ENCODE measurements around the gene NIT1. TPM values are rescaled to one million over a fixed set of nuclear protein-coding genes. Genes with fewer than 3 reads are reported as not detected.

Gene NIT1
- total RNA-seq, 1 experiment from 2014 or later: 39.6 TPM

DNA sequence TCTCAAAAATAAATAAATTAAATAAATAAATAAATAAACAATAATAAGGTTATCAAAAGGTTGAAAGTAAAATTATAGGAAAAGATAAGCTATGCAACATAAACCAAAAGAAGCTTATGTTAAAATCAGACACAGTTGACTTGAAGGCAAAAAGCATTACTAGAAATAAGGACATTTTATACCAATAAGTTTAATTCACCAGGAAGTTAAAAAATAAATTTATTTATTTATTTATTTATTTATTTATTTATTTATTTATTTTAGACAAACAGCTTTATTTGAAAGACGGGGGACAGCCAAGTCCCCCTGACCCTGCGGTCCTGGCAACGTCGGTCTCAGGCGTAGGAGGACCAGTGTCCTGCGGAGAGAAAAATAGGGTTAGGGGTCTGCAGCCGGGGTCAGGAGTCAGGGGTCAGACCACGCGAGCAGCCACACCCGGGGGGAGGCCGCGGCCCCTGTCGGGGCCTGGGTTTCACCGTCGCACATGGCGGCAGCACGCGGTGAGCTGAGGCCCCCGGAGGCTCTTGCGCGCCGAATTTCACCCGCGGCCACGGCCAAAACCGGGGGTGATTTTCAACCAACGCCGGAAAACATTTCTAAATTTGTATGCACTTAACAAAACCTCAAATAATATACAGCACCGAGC lies 23.0 kb downstream of the NIT1 start:
- no peak overlapping the region for H4K5ac ChIP-seq (ENCODE audit: insufficient read length, low read depth, low read length)
- no peak overlapping the region for H3K18ac ChIP-seq (ENCODE audit: insufficient read length, low read depth, low read length)
- H3K23me2 ChIP-seq (ENCODE audit: insufficient read length, low read depth, low read length, poor library complexity, severe bottlenecking): no peaks in the 10 kb centered on the region
- Mint-ChIP-seq H3K27ac (no peak overlapping the region), H3K4me3 (no peak overlapping the region), H3K27me3 (ENCODE audit: low read depth) (no peaks in the 10 kb centered on the region), H3K9me3 (no peaks in the 10 kb centered on the region), H3K36me3 (ENCODE audit: insufficient read depth in 1 of 3, low read depth in 3 of 3) (no peaks in the 10 kb centered on the region), H3K4me1 (no peaks in the 10 kb centered on the region)
- TF ChIP-seq, protein P1, sequence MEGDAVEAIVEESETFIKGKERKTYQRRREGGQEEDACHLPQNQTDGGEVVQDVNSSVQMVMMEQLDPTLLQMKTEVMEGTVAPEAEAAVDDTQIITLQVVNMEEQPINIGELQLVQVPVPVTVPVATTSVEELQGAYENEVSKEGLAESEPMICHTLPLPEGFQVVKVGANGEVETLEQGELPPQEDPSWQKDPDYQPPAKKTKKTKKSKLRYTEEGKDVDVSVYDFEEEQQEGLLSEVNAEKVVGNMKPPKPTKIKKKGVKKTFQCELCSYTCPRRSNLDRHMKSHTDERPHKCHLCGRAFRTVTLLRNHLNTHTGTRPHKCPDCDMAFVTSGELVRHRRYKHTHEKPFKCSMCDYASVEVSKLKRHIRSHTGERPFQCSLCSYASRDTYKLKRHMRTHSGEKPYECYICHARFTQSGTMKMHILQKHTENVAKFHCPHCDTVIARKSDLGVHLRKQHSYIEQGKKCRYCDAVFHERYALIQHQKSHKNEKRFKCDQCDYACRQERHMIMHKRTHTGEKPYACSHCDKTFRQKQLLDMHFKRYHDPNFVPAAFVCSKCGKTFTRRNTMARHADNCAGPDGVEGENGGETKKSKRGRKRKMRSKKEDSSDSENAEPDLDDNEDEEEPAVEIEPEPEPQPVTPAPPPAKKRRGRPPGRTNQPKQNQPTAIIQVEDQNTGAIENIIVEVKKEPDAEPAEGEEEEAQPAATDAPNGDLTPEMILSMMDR (conservative IDR thresholded peaks at IDR 0.05): no peak
- H3K9ac ChIP-seq (ENCODE audit: extremely low read depth, insufficient read length, low read length): no peak overlapping the region
- H3K27me3 ChIP-seq (ENCODE audit: insufficient read depth, low read length): no peaks in the 10 kb centered on the region
- H4K20me1 ChIP-seq (ENCODE audit: control insufficient read depth, insufficient read depth, insufficient read length): no peaks in the 10 kb centered on the region
- H2BK12ac ChIP-seq (ENCODE audit: insufficient read length, low read depth, low read length): no peak overlapping the region
- H2AFZ ChIP-seq (ENCODE audit: low read length): no peak overlapping the region
- H2AK5ac ChIP-seq (ENCODE audit: insufficient read length, low read length): no peak overlapping the region
- no peak for DNase-seq
- no peak overlapping the region for H3K4ac ChIP-seq (ENCODE audit: low read depth, low read length)
- H3K56ac ChIP-seq (ENCODE audit: insufficient read length, low read depth, low read length): no peak overlapping the region
- no peaks in the 10 kb centered on the region for H3K79me2 ChIP-seq (ENCODE audit: insufficient read depth, low read length)
- H4K91ac ChIP-seq (ENCODE audit: insufficient read length, low read depth, low read length): no peak overlapping the region
- H3K9me3 ChIP-seq (ENCODE audit: control insufficient read depth, low read depth, low read length): no peaks in the 10 kb centered on the region
- H3K4me1 ChIP-seq (ENCODE audit: insufficient read depth, low read length): no peaks in the 10 kb centered on the region
- no peak overlapping the region for H2BK5ac ChIP-seq (ENCODE audit: insufficient read length, low read length)
- no peak overlapping the region for H2BK20ac ChIP-seq (ENCODE audit: low read depth, low read length, poor library complexity, severe bottlenecking)
- H3K4me2 ChIP-seq (ENCODE audit: insufficient read depth, insufficient read length, low read length): no peak overlapping the region
- H3K23ac ChIP-seq (ENCODE audit: insufficient read length, low read depth, low read length): no peak overlapping the region
- no peak overlapping the region for H2BK15ac ChIP-seq (ENCODE audit: low read depth, low read length)
- no peak overlapping the region for H3K27ac ChIP-seq (ENCODE audit: insufficient read length, low read depth, low read length)
- H3T11ph ChIP-seq (ENCODE audit: low read length): no peak overlapping the region
- no CpG with 5 or more reads among the region's 29 CpGs for WGBS (ENCODE audit: extremely low coverage, insufficient read length, low lambda C conversion rate)
- H3K14ac ChIP-seq (ENCODE audit: insufficient read depth, low read length): no peak overlapping the region
- H4K8ac ChIP-seq (replicated peaks; ENCODE audit: insufficient read length, low read depth, low read length): no peak overlapping the region
- H2BK120ac ChIP-seq (ENCODE audit: low read depth, low read length, poor library complexity, severe bottlenecking): no peak overlapping the region
- no peaks in the 10 kb centered on the region for H3K79me1 ChIP-seq (ENCODE audit: insufficient read depth, low read depth, low read length, poor library complexity, severe bottlenecking)
